Duodenal mucosa (tissue), 2 donors: ENCODE data around the gene KLKB1.
"Not testable (repeated sequence)": the region's sequence is repeated elsewhere in the genome, so short reads cannot be mapped to it uniquely, and the experiment has no call there.

Experiments
- H3K27ac ChIP-seq: one replicate; pipeline ENCODE4 v1.7.0; 2013; ENCODE audit warnings: low read depth, low read length
- H3K27me3 ChIP-seq, 2 donors: one replicate each; pipeline ENCODE4 v1.7.0; 2013; ENCODE audit warnings: low read length in 2 of 2, control low read depth in 1 of 2; ENCODE audit not compliant: insufficient read depth in 2 of 2, control insufficient read depth in 1 of 2
- H3K36me3 ChIP-seq, 2 donors: one replicate each; pipeline ENCODE4 v1.7.0; 2013; ENCODE audit warnings: low read length in 2 of 2, control low read depth in 1 of 2; ENCODE audit not compliant: insufficient read depth in 2 of 2, control insufficient read depth in 1 of 2
- H3K4me1 ChIP-seq, 2 donors: one replicate each; pipeline ENCODE4 v1.7.0; 2013; ENCODE audit warnings: low read length in 2 of 2, control low read depth in 1 of 2; ENCODE audit not compliant: insufficient read depth in 2 of 2, control insufficient read depth in 1 of 2
- H3K4me3 ChIP-seq, 2 donors: one replicate each; pipeline ENCODE4 v1.7.0; 2013; ENCODE audit warnings: low read length in 2 of 2, low read depth in 1 of 2
- H3K9ac ChIP-seq, 2 donors: one replicate each; pipeline ENCODE4 v1.7.0; 2013; ENCODE audit warnings: low read length in 2 of 2, low read depth in 1 of 2
- H3K9me3 ChIP-seq, 2 donors: one replicate each; pipeline ENCODE4 v1.7.0; 2013; ENCODE audit warnings: low read length in 2 of 2, control low read depth in 1 of 2; ENCODE audit not compliant: control insufficient read depth in 1 of 2

KLKB1 gene

DNA sequence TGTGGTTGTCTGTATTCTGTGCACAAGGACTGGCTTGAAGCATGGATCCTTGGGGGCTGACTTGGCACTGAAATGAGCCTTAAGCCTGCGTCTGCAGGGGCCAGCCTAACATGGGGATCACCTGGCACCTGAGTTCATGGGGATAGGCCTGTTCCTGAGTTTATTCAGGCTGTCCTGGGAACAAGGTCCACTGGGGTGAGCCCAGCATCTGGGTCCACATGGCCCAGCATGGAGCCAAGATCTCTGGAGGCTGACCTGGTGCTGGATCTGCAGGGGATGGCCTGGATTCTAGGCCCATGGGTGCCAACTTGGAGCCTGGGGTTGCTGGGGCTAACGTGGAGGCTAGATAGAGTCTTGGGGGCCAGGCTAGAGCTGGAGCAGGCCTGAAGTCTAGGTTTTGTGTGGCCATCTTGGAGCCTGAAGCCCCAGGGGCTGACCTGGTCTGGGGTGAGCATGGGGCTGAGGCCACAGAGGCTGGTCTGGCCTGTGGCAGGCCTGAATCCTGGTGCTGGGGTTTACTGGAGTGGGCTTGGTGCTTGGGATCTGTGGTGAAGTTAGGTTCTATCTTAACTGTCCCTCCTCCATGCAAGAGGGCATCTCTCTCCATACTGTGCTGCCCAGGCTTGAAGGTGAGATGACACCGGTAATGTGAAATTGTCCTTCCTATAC, 652 bp upstream of the KLKB1 start:
- peaks cover 7 to 8% of the 10 kb centered on the region in 2 donors for H3K4me1 ChIP-seq
- no peak overlapping the region for H3K9ac ChIP-seq
- no peak overlapping the region for H3K4me3 ChIP-seq
- no peaks in the 10 kb centered on the region for H3K36me3 ChIP-seq
- H3K27ac ChIP-seq, result no peak overlapping the region
- H3K27me3 ChIP-seq, result no peaks in the 10 kb centered on the region
- H3K9me3 ChIP-seq, result peaks cover 8 to 11% of the 10 kb centered on the region in 2 donors

DNA sequence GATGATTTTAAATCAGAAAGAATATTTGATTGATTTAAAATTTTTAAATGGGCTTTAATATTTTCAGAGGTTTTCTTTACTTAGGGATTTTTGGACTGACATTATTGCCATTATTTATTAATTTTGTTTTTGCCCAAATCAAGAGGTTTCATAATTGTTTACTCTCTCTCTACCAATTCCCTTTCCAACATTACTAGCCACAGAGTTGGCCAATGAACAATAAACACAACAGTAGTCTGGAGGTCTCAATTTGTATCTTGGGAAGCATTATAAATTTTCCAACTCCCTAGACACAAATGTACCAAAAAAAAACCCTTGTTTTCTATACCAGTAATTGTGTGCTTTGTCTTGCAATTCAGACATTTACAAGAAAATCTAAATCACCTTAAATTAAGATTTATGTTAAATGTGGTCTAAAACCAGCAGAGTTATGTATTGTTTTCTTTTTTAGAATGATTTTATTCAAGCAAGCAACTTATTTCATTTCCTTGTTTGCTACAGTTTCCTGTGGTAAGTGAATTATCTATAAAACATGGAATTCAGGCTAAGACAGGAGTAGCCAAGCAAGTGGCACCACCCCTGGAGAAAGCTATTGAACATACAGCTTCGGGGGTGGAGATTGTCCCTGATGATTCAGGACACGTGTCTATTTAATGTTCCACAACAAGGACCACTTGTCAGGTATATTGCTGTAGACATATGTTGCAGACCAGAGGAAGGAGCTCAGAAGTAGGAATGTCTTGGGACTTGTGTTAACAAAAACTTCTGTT, 622 bp downstream of the KLKB1 start:
- Histone ChIP-seq H3K9ac (no peak overlapping the region), H3K27me3 (no peaks in the 10 kb centered on the region), H3K27ac (no peak overlapping the region), H3K36me3 (no peaks in the 10 kb centered on the region), H3K4me1 (peaks cover 7 to 8% of the 10 kb centered on the region in 2 donors), H3K9me3 (peaks cover 8 to 11% of the 10 kb centered on the region in 2 donors), H3K4me3 (peak overlapping the region in 1 of 2 donors; percentile 1)

- Histone ChIP-seq H3K4me1 (peaks cover 7 to 8% of the 10 kb centered on the region in 2 donors), H3K27me3 (no peaks in the 10 kb centered on the region), H3K9ac (no peak overlapping the region), H3K4me3 (peak overlapping the region in 1 of 2 donors; percentile 1), H3K36me3 (no peaks in the 10 kb centered on the region), H3K27ac (no peak overlapping the region), H3K9me3 (peaks cover 8 to 11% of the 10 kb centered on the region in 2 donors)
Measured at GRCh38 chr4:186228514-186228894, 1.2 kb downstream of the KLKB1 start.

GRCh38 chr4:186234367-186234766, 7.1 kb downstream of the KLKB1 start:
- no peaks in the 10 kb centered on the region for H3K4me1 ChIP-seq
- no peak overlapping the region for H3K27ac ChIP-seq
- H3K9ac ChIP-seq, result no peak overlapping the region
- no peaks in the 10 kb centered on the region for H3K27me3 ChIP-seq
- no peaks in the 10 kb centered on the region for H3K36me3 ChIP-seq
- H3K9me3 ChIP-seq, result no peaks in the 10 kb centered on the region
- no peak overlapping the region for H3K4me3 ChIP-seq

GRCh38 chr4:186236126-186236525, 8.8 kb downstream of the KLKB1 start:
- no peaks in the 10 kb centered on the region for H3K4me1 ChIP-seq
- H3K36me3 ChIP-seq, result no peaks in the 10 kb centered on the region
- H3K9ac ChIP-seq, result no peak overlapping the region
- H3K27ac ChIP-seq, result no peak overlapping the region
- no peak overlapping the region for H3K4me3 ChIP-seq
- no peaks in the 10 kb centered on the region for H3K9me3 ChIP-seq
- H3K27me3 ChIP-seq, result no peaks in the 10 kb centered on the region

- Histone ChIP-seq H3K27ac (no peak overlapping the region), H3K4me1 (no peaks in the 10 kb centered on the region), H3K9me3 (no peaks in the 10 kb centered on the region), H3K27me3 (no peaks in the 10 kb centered on the region), H3K4me3 (no peak overlapping the region), H3K9ac (no peak overlapping the region), H3K36me3 (no peaks in the 10 kb centered on the region)
Measured at GRCh38 chr4:186240452-186240847, 13.1 kb downstream of the KLKB1 start.

- Histone ChIP-seq H3K9me3 (no peaks in the 10 kb centered on the region), H3K27me3 (no peaks in the 10 kb centered on the region), H3K4me1 (no peaks in the 10 kb centered on the region), H3K27ac (no peak overlapping the region), H3K36me3 (no peaks in the 10 kb centered on the region), H3K4me3 (no peak overlapping the region), H3K9ac (no peak overlapping the region)
Measured at GRCh38 chr4:186240848-186241491, 13.7 kb downstream of the KLKB1 start.

DNA sequence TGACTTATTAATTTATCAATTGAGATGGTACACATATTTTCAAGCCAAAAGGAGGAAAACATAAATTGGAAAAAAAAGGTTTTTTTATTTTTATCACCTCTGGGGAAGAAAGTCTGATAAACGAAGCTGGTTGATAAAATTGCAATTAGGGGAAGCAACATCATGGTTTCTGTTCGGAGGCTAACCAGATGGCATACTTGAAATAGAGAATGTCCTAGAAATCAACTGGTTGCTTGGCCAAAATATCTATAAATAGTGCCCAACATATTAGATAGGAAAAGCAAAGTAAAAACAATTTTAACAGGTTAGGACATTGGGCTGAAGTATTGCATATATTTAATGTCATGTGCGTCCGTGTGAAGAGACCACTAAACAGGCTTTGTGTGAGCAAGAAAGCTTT, 14.3 kb downstream of the KLKB1 start:
- H3K27me3 ChIP-seq, result no peaks in the 10 kb centered on the region
- H3K9ac ChIP-seq, result no peak overlapping the region
- H3K36me3 ChIP-seq, result no peaks in the 10 kb centered on the region
- no peaks in the 10 kb centered on the region for H3K9me3 ChIP-seq
- no peak overlapping the region for H3K27ac ChIP-seq
- no peaks in the 10 kb centered on the region for H3K4me1 ChIP-seq
- no peak overlapping the region for H3K4me3 ChIP-seq

DNA sequence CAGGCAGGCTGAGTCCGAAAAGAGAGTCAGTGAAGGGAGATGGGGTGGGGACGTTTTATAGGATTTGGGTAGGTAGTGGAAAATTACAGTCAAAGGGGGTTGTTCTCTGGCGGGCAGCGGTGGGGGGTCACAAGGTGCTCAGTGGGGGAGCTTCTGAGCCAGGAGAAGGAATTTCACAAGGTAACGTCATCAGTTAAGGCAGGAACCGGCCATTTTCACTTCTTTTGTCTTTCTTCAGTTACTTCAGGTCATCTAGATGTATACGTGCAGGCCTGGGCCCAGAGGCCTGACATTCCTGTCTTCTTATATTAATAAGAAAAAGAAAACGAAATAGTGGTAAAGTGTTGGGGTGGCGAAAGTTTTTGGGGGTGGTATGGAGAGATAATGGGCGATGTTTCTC, 14.7 kb downstream of the KLKB1 start:
- H3K4me1 ChIP-seq, H3K9me3 ChIP-seq, H3K9ac ChIP-seq, H3K27me3 ChIP-seq, H3K36me3 ChIP-seq, H3K27ac ChIP-seq, H3K4me3 ChIP-seq: not testable (repeated sequence)

- H3K9ac ChIP-seq, result no peak overlapping the region
- H3K27me3 ChIP-seq, result no peaks in the 10 kb centered on the region
- H3K27ac ChIP-seq, result no peak overlapping the region
- no peaks in the 10 kb centered on the region for H3K9me3 ChIP-seq
- no peaks in the 10 kb centered on the region for H3K36me3 ChIP-seq
- H3K4me3 ChIP-seq, result no peak overlapping the region
- no peaks in the 10 kb centered on the region for H3K4me1 ChIP-seq
Measured at GRCh38 chr4:186243331-186243730, 16.0 kb downstream of the KLKB1 start.
